GM08714 (cell line): ENCODE measurements around the gene ASCL5.

ENCODE experiments used
- H3K4me3 ChIP-seq: fragments of 200-500 bp; sonication (Bioruptor generic); 2 replicates; pipeline ENCODE4 v1.5.1; 2014; ENCODE audit warnings: mild to moderate bottlenecking, low read length, inconsistent platforms
- ZNF274 ChIP-seq: IDR thresholded peaks from 2 replicates; pipeline ENCODE4 v1.6.1; 2012; ENCODE audit warnings: mild to moderate bottlenecking, low read depth, low read length

Gene ASCL5

DNA sequence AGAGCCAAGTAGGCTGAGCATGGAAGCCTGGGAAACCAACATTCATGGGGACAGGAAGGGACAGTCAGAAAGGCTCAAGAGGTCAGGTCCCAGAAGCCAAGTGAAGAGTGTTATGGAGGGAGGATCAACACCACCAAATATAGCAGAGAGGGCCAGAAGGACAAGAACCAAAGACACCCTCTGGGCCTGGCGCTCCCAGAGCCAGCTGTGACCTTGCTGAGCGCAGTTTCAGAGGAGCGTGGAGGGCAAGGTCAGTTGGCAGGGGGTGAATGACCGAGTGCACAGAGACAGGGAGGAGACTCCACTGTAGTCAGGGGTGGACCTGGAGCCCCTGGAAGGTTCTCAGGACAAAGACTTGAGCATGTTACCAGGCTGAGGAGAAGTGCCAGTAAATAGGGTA is 4.4 kb upstream of the ASCL5 start:
- no peak for TF ChIP-seq ZNF274
- no peak overlapping the region for H3K4me3 ChIP-seq

DNA sequence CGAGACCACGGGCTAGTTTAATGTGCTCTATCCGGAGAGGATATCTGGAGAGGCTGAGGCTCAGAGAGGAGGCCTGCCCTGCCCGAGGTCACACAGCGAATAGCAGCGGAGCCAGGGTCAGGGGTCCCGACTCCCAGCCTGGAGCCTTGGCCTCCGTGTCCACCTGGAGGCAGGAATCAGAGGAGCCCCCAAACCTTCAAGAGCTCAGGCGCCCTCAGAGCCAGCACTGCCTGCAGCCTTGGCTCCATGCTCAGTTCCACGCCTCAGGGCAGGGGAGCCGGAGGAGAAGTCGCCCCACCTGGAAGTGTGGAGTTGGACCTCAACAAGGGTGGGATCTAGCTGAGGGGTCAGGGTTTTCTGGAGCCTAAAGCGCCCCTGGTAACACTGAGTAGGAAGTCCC is 2.0 kb upstream of the ASCL5 start:
- TF ChIP-seq ZNF274: no peak
- no peak overlapping the region for H3K4me3 ChIP-seq

DNA sequence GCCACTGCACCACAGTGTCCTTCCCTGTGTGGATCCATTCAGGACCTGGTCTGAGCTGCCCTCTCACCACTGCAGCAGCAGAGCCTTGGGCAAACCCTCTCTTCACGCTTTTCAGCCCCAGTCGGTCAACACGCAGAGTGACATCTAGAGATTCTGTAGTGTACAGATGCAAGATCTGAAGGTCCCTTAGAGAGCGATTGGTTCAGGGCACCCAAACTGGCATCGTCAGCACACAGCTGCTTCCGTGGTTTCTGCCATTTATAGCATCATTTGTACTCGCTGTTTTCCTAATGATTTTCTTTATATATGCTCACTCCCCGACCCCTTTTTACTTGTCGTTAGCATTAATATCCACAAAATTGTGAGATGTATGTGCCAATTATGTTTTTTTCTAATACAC is 1.5 kb upstream of the ASCL5 start:
- H3K4me3 ChIP-seq: no peak overlapping the region

DNA sequence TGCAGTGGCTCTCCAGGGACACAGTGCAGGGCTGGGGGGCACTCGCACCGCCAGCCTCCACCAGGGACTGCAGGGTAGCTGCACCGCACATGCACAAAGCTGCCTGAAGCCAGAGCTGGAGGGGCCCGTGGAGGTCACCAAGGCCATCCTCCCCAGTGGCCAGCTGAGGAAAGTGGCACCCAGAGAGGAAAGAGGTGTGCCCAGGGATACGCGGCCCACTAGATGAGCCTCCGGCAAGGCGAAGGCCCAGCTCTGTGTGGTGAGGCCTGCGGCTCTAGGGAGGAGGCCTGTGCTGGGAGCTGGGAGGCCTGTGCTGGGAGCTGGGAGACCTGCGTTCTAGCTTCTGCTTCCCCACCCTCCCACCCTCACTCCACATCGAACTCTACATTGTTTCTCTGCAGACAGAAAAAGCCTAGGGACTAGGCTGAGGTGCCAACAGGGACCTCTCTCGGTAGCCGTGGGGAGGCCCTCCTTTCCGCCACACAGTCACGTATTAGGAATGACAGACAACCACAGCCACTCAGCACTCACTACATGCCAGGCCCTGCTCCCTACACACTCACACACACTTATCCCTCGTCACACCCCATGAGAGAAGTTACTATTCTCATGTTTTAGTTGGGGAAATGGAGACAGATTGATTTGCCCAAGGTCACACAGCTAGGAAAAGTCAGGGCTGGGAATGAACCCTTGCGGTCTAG is 921 bp upstream of the ASCL5 start:
- H3K4me3 ChIP-seq: no peak overlapping the region
- no peak for TF ChIP-seq ZNF274

More for the DNA sequence above, 1.5 kb upstream of the ASCL5 start:
- TF ChIP-seq ZNF274: no peak

DNA sequence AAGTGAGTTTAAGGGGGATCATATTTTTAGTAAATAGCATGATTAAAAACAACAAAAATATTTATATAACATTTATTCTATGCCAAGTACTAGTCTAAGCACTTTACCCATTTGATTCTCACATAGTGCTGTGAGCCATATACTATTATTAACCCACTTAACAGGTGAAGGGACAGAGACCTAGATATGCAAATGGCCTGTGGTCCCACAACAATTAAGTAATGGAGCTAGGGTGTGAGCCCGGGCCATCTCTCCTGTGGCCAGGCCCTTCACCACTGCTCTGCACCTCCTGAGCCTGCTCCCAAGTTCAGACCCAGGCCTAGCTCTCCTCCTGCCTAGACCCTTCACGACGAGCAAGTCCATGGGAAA is 537 bp downstream of the ASCL5 start:
- no peak for TF ChIP-seq ZNF274
- H3K4me3 ChIP-seq: no peak overlapping the region

DNA sequence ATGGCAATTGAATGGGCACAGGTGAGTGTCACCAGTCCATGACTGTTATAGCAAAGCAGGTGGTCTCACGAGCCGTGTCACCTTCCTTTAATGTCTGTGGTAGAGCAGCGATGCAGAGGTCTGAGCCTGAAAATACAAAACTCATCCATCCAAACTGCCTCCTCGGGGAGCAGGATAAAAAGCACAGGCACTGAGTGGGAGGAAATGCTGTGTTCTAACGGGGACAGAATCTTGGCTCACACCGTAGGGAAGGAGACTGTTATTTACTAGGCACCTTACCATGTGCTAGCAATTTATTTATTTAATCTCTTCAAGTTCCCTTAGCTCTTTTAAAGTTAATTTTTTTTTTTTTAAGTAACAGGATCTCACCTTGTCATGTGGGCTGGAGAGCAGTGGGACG is 1.2 kb downstream of the ASCL5 start:
- H3K4me3 ChIP-seq: no peak overlapping the region
- TF ChIP-seq ZNF274: no peak

- H3K4me3 ChIP-seq: no peak overlapping the region
- no peak for TF ChIP-seq ZNF274
Measured at GRCh38 chr1:201125019-201125418, 2.0 kb downstream of the ASCL5 start.

DNA sequence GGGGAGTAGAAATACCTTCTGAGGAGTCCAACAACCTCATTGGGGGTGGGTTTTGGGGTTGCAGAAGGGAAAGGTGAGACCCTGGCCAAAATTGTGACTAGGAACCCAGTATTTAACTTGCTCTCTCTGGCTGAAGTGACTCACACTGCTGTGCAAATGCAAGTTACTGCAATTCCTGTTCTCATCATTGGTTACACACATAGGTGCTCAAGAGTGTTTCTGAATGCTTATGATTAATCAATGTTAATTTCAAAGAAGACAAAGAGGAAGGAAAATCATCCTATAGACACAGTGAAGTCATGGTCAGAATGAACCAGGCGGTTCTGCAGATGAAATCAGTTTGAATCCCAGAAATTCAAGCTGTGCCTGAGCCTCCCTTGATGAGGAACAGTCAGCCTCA is 3.1 kb downstream of the ASCL5 start:
- TF ChIP-seq ZNF274: no peak
- H3K4me3 ChIP-seq: no peak overlapping the region

DNA sequence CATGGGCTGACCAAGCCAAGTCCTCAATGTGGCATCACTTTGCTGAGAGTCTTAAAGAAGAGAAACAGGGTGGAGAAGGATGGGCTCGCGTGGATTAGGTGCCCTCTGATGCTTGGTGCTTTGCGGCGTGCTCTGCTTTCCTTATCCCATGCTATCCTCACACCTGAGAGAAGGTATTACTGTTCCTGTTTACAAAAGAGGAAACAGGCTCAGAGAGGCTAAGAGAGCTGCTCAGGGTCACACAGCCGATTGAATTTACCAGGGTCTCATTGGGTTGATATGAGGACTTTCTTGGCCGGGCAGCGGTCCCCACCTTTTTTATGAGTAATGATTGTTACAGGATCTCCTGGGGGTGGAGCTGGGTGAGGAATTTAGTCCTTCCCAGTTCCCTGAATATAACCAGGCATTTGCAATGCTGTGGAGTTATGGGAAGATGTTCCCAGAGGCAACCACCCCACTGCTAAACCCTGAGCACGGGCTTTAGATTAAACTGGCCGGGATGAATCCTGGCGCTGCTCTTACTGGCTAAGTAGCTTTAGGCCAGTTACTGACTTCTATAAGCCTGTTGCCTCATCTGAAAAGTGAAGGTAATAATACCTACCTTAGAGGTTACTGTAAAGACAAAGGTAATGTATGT is 4.5 kb downstream of the ASCL5 start:
- H3K4me3 ChIP-seq: no peak overlapping the region
- no peak for TF ChIP-seq ZNF274

DNA sequence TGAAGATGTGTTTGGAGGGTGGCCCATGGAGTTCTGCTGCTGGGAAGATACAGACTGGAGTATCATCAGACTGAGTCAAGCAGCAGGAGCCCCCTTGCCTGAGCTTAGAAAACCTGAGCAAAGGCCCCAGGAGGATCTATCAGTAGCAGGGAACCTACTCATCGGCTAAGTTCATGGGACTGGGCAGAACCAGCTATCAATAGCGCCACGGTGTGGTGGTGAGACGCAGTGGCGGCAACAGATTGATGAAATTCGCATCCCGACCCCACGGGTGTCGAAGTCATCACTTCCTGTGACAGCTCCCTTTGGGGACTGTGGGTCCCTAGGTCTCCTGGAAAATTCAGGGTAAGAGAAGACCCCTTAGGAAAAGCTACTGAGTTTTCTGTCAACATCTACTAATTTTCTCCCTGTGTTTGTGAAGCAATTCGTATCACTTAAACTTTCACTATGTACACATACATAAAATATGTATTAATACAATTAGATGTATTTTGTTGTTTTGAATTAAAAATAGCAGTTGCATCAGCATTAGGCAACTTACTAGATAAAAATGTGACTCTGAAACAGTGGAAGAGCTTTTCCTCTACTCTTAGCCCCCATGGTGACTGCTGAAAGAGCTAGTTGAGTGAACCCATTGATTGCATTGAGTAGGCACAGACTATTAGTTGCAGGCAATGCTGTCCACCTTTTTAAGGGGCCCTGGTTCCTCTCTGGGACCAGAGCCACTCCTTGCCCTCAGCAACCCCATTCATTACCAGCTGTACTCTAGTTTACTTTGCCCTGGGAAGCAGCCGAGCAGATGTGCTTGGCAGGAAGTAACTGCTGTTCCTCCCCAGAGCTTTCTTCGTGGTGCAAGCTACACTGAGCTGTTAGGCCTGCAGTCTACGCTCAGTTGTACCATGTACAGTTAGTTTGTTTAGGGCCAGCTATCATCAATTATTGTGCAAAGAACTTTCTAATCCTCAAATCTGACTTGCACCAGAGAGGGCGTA is 7.5 kb downstream of the ASCL5 start:
- no peak for TF ChIP-seq ZNF274
- no peak overlapping the region for H3K4me3 ChIP-seq

DNA sequence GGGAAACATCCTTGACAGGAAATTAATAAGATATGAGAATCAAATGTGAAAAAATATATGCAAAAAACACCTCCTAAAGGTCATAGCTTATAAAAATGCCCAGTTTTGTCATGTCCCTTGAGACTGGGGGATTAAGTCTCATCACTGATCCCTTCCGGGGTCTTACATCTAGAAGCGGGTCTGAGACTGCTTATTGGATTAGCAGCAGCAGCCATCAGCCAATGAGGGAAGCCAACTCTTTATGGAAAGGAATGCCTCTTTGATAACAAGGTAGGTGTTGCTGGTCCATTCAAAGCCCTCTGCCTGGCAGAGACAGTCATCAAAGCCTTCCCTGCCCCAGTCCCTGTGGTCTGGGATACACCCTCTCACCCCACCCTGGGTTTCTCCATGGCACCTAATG is 10.9 kb downstream of the ASCL5 start:
- H3K4me3 ChIP-seq: no peak overlapping the region
- TF ChIP-seq ZNF274: no peak

DNA sequence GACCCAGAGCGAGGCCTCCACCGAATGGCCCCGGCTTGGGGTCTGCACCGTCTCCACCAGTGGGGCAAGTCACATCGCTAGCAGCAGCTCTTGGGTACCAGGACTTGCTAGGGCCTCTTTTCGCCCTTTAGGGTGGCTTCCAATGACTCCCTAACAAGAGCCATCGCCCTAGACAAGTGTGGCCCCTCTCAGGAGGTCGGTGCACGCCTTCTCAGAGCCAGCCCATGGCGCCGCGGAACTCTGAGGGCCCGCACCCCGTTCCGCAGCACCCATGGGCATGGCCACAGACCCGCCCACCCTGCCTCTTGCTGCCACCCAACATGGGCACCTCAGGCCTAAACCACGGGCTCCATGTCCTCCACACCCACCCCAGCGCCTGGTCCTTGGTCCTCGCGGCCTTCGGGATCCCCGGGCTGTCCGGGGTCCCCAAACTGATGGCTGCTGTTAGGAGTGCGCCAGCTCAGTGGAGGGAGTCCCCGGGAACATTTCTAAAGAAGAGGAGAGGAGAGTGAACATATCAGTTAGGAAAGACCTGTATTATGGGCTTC is 11.5 kb downstream of the ASCL5 start:
- no peak overlapping the region for H3K4me3 ChIP-seq

GRCh38 chr1:201114245-201115131 is 12.5 kb downstream of the ASCL5 start:
- H3K4me3 ChIP-seq: peak overlapping the region; percentile 50; the same call in 1 of the 2 replicates
- TF ChIP-seq ZNF274: no peak

More for the DNA sequence above, 11.5 kb downstream of the ASCL5 start:
- TF ChIP-seq ZNF274: no peak

DNA sequence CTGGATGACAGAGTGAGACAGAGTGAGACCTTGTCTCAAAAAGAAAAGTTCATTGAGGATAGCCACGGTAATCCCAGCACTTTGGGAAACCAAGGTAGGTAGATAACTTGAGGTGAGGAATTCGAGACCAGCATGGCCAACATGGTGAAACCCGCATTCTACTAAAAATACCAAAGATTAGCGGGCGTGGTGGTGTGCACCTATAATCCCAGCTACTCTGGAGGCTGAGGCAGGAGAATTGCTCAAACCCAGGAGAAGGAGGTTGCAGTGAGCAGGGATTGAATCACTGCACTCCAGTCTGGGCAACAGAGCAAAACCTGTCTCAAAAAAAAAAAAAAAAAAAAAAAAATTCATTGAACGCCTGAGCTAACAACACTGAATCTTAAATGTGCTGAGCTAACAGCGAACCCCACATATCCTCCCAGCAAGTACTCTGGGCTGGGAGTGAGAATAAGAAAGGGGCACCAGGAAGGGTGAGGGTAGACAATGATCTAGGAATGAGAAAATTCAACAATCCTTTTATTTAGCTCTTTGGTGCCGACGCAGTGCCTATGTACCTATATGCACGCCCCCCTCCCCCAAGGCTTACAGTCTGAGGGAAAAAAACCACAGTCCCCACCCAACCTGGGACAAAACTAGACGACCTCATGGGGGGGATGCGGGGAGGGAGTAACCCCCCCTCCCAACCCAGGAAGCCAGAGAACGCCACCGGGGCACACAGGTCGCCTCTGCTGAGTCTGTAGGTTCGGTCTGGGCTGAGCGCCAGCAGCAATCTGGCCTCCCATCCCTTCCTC is 13.3 kb downstream of the ASCL5 start:
- H3K4me3 ChIP-seq: no peak overlapping the region
- no peak for TF ChIP-seq ZNF274
